OCI-M1 (cell line): Measurements from ENCODE around the gene PGLYRP4.

Experiments
- DNase-seq: peaks from one replicate; lab custom pipeline; 2025; lab: John Stamatoyannopoulos, UW

PGLYRP4 gene

DNA sequence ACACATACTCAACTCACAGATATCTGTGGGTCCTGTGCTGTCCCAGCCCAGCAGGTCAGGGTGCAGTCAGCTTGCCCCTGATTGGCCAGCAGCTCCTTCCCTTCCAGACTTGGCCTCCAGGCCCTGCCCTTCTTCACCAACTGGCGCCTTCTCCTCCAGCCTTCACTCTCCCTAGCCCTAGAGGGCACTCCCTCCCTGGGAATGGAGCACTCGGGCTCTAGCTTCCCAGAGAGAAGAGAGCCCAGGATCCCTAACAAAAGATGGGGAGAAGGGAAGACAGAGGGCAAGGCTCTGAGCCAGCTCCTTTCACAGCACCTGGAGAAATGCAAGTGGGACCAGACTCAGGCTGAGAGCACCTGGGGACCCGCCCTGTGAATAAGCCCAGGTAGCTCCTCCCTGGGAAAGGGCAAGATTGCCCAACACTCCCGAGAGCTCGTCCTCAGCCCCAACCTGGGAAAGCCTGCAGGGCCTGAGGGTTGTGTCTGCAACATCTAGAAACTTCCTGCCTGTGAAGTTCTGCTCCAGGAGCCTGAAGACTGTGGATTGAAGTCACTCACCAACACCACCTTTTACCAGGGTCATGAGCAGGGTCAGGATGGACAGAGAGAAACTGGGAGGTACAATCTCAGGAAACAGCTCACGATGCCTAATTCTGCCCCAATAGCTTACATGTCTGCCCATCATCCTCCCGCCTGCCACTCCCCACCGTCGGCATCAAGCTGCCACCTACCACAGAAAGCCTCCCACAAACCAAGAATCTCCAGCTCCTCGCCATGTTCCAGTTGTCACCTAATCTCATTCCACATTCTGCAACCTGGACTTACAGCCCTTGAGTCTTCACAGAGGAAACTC is at the start of gene PGLYRP4:
Gene PGLYRP4, minus strand, starts transcription at position 331 of the 852 bp plus-strand sequence. CDS start 909 bp downstream, outside the sequence.
- no peak for DNase-seq

DNA sequence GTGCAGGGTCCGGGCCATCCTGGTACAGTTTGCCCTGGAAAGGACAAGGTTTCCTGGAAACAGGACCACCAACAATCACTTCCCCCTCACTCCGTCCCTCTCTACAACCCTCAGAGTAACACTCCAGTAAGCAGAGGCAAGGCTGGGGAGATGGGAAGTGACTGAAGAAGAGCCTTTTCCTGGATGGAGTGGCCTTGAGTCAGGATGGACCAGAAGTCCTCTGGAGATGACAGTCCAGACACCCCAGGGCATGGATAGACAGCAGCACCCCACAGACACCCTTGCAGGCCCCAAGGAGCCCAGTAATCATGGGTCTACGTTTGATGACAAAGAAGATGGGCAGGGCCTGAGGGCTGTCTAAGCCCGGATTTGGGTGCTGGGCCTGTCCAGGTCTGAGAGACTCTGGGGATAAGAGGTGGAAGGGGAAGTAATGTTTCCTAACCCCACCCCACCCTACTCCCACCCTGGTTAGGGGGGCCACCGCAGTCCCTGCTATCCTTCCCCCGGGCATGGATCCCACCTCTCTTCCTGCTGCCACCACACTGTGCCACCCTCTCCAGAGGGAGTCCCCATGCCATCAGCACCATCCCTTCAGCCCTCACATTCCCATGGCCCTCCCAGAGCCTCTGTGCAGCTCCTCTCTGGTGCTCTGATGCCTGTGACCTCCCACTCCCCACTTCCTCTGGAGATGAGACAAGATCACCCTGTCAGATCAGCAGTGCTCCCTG is 49.4 kb upstream of the PGLYRP4 start:
- DNase-seq = no peak

GRCh38 chr1:153397051-153397923 is 48.6 kb upstream of the PGLYRP4 start:
- DNase-seq = no peak

GRCh38 chr1:153396461-153396860 is 47.8 kb upstream of the PGLYRP4 start:
- DNase-seq = no peak

- DNase-seq = no peak
Measured at GRCh38 chr1:153395776-153396175, 47.1 kb upstream of the PGLYRP4 start.

DNA sequence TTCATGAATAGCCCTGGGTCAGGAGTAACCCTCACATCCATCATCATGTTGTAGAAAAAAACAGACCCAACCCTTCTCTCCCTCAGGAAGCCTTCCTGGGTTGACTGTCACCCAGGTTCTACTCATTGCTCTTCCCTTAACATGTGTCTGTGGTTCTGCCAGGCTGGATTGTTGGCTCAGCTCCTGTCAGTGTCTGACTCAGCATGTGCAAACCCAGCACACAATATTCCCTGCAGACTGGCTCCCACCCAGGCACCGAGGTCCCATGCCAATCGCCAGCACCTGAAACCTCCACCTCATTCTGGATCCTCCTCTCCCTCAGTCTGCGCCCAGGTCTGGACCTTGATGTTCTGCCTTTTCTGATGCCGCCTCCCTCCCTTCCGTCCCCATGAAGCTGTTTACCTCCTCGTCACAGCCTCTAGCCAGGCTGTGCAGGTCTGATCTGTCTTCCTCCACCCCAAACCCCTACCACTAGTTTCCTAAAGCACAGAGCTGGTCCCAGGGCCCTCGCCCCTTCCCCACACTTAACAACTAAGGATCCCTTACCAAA is 46.6 kb upstream of the PGLYRP4 start:
- DNase-seq = no peak

DNA sequence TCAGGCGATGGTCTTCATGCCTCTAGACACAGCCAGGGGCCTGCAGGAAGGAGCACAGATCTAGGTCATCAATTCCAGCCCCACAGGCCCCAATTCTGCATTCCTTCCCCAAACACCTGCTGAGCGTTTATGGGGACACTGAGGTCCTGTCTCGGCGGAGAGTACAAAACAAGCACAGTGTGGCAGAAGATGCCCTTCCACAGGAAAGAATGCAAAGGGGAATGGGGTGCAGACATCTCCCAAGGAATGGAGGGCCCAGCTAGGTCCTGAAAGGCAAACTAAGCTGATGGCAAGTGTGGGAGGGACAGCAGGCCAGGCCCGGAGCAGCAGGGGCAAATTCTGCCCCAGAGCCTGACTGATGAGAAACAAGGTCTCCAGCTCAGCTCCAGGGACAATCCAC is 45.8 kb upstream of the PGLYRP4 start:
- no peak for DNase-seq

DNA sequence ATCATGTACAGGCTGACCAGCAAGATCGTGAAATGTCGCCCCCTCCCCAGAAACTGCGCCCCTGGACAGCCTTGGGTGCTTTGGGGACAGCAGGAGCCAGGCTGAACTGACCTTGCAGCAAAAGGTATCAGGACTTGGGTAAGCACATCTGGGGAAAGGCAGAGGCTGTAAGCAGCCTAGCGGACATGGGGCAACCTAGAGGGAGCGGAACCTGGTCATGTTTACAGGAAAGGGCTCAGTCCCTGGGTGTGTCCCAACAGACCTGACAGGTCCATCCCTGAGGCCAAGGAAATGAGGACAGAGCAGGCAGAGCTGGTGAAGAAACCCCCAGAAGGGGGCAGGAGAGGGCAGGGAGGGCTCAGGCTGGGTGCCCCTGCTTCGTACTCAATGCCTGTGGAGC is 45.3 kb upstream of the PGLYRP4 start:
- DNase-seq = no peak

GRCh38 chr1:153392822-153393221 is 44.2 kb upstream of the PGLYRP4 start:
- DNase-seq = no peak

- DNase-seq = no peak
Measured at GRCh38 chr1:153392258-153392657, 43.6 kb upstream of the PGLYRP4 start.

- DNase-seq = peak; percentile 70
Measured at GRCh38 chr1:153390938-153391710, 42.5 kb upstream of the PGLYRP4 start, which contains the start of gene S100A8. TSS of gene S100A8 (minus strand) at chr1:153391073. CDS start at chr1:153390535, 538 bp downstream.

GRCh38 chr1:153389973-153390879 is 41.6 kb upstream of the PGLYRP4 start:
- peak; percentile 76 for DNase-seq

DNA sequence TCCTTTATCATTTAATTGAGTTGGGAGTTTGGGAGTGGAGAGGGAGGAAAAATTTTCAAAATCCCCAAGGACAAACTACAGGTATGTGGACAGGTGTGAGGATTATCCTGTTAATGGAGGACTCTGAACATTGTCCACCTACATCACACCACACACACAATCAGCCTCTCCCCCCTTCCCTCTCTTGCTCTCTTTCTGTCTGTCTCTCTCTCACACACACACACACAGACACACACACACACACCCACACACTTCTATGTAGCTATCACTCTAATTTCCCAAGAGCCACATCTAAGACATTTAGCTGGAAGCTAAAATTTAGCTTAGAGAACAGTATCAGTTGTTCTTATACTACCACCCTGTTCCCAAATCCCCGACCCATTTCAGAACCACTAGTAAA is 40.8 kb upstream of the PGLYRP4 start:
- no peak for DNase-seq

- no peak for DNase-seq
Measured at GRCh38 chr1:153387785-153388184, 39.1 kb upstream of the PGLYRP4 start.

GRCh38 chr1:153387001-153387400 is 38.4 kb upstream of the PGLYRP4 start:
- no peak for DNase-seq

GRCh38 chr1:153386500-153386901 is 37.9 kb upstream of the PGLYRP4 start:
- DNase-seq = no peak

- DNase-seq = no peak
Measured at GRCh38 chr1:153384958-153385580, 36.4 kb upstream of the PGLYRP4 start.

- no peak for DNase-seq
Measured at GRCh38 chr1:153380711-153381110, 32.1 kb upstream of the PGLYRP4 start.

DNA sequence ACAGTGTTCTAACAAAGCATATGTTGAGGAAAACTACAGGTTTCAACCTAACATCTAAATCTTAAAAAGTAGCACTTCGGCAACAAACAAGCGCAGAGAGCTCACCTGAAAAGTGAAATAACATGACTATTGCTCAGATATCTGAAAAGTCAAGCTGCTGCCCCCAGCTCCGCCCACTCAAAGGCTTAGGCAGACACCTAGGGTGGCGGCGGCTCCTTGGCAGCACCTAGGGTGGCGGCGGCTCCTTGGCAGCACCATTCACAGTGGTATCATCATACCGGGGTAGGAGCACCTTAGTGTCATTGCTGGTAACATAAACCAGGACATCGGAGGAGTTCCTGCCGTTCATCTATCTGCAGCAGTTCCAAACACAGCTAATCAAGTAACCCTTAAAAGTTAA is 30.9 kb upstream of the PGLYRP4 start:
- DNase-seq = no peak

- DNase-seq = no peak
Measured at GRCh38 chr1:153375511-153375910, 26.9 kb upstream of the PGLYRP4 start, which contains the start of gene S100A12. TSS of gene S100A12 (minus strand) at chr1:153375621. CDS start at chr1:153374592, 1,029 bp downstream.
